Neural progenitor cell (in vitro differentiated cells): ENCODE measurements around the gene IRF7.

Experiments
- CTCF ChIP-seq: fragments of 200-600 bp; sonication (generic); IDR thresholded peaks from 2 replicates; pipeline ENCODE4 v1.5.1; 2017; ENCODE audit warnings: antibody characterized with exemption, mild to moderate bottlenecking
- EZH2 ChIP-seq: fragments of 200-600 bp; sonication (generic); IDR thresholded peaks from 2 replicates; pipeline ENCODE4 v1.6.1; 2017; ENCODE audit warnings: antibody characterized with exemption, mild to moderate bottlenecking, moderate library complexity
- EZH2phosphoT487 ChIP-seq: fragments of 200-600 bp; sonication (generic); IDR thresholded peaks from 2 replicates; pipeline ENCODE4 v1.6.1; 2017; ENCODE audit warnings: antibody characterized with exemption

DNA sequence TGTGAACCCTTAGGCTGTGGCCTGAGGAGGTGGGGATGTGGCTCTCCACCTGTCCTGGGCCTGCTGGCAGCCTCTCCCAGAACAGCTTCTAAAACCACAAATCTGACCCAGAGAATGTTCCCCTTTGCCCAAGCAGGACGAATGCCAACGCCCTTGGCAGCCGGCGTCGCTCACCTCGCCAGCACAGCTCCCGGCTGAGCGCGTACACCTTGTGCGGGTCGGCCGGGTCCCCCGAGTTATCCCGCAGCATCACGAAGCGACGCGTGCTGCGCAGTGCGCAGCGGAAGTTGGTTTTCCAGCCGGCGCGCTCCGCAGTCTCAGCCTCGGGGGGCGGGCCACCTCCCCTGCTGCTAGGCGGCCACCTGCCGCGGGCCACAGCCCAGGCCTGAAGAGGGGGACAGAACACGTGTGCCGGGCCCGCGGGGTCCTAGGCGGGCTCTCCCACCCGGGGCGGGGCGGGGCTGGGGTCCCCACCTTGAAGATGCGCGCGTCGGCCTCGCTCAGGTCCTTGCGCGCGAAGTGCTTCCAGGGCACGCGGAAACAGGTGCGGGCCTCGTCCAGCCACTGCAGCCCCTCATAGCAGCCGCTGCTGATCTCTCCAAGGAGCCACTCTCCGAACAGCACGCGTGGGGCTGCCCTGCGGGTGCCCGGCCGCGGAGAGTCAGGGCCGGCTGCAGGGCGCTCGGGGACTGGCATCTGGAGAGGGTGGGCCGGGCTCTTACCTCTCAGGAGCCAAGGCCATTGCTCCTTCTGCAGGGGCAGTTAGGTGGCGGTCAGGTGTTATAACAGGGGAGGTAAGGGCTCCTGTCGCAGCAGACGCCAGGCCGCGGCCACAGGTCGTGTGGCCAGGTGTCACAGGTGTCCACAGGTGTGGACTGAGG is 887 bp downstream of the IRF7 start:
- no peak for TF ChIP-seq CTCF
- no peak for TF ChIP-seq EZH2phosphoT487
- TF ChIP-seq EZH2: no peak
